ENCODE data around the gene PDAP1.
A peak's percentile ranks its signal among the peaks of the same experiment; 100 is the strongest.
"Not testable (repeated sequence)": the region's sequence is repeated elsewhere in the genome, so short reads cannot be mapped to it uniquely, and the experiment has no call there.

Gene PDAP1, protein sequence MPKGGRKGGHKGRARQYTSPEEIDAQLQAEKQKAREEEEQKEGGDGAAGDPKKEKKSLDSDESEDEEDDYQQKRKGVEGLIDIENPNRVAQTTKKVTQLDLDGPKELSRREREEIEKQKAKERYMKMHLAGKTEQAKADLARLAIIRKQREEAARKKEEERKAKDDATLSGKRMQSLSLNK

DNA sequence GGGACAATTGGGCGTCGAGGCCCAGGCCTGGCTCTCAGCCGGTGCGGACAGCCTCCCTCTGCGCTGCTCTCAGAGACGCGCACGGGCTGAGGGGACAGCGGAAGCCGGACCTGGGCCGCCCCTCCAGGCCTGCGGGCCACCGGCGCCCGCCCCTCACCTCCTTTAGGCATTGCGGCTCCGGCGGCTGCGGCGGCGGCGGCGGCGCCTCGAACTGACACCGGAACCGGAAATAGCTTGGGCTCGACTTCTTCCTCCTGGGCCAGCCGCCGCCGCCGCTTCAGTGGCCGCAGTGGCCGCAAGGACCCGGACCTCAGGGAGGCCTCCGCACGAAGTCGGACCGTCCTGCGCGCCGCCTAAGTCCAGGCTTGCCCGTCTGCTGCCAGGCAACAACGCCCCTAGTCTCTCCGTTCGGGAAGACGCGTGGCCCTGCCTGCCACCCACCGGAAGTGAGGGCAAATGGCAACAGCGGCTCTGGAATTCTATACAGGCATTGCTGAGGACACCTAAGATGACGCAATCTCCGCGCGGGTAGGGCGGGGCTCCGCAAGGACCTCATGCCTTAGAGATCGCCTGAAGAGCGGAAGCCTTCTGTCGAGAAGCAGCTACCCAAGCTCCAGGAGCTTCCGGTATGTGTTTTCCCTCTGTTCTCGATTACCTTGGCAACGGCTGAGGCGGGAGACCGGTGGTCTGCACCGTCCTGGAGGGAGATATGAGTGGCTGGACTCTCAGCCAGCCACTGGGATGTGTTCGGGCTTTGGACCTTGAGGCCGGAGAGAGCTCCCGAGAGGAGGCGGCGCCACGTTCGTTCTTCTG is at the start of gene PDAP1, which contains the start of gene BUD31:
Gene PDAP1, minus strand, starts transcription at position 219 of the 813 bp plus-strand sequence. Its CDS starts 49 bp downstream, at position 170.
Gene BUD31, plus strand, starts transcription at position 591 of the 813 bp plus-strand sequence. CDS start 2,124 bp downstream, outside the sequence.
- DNase-seq (ENCODE audit: low read depth in 2 of 2): peak; percentile 83 to 86

DNA sequence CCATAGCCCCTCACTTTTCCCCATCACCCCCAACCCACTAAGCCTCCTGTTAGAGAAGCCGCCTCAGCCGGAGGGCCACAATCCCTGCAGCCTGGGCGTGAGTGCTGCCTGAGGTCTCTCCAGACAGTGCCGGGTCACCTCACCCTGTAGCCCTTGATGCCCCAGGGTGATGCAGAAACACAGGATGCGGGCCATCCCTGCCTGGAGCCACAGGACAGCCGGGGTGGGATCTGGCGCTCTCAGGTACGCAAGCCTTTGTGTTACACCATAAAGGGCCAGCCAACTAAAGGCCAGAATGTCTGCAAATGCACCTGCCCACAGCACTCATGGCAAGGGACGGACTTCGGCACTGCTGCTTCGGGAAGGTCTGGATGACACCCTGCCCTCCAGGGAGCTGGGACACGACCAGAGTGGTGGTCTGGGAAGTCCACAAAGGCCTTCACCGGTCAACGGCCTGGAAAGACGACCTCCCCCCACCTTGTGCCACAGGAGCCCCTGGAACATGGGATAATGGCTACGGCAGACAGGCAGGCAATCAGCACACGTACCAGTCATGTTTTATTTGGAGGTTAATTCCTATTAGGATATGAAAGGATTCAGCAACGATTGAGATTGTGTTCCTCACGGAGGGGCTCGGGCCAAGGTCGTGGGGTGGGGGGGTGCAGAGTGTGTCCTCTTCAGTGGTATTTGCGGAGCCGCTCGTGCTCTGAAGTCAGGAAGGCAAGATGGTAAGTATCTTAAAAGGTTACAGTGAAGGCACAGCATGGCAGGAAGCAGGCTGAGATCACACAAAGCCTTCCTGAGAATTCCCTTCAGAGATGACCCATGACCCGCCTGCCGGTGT is 49.5 kb upstream of the PDAP1 start:
- DNase-seq (ENCODE audit: low read depth in 2 of 2): no peak

DNA sequence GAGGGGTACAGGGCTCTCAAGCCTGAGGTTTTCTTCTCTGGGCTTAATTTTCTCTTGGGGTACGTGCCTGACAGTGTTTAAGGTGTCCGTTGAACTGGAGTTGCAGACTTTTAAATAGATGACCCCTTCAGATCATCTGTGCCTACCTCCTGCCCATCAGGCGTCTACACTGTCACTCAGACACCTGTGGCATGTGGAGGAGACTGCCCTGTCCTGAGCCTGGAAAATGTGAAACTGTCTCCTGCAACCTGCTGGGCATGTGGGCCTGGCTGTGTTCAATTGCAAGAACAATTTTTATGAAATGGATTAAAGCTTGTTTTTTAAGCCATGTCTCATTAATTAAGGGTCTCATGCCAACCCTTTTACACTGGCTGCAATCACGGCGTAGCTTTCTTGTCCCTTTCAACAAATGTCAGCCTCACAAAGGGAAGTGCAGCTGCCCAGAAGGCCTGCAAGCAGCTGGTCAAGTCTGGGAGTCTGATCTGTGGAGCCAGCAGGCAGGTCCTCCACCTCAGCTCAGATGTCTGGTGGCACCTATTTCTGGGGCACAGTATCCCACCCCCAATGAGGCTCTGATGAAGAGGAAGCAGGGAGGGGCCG is 48.8 kb upstream of the PDAP1 start:
- DNase-seq (ENCODE audit: low read depth in 2 of 2): no peak

DNA sequence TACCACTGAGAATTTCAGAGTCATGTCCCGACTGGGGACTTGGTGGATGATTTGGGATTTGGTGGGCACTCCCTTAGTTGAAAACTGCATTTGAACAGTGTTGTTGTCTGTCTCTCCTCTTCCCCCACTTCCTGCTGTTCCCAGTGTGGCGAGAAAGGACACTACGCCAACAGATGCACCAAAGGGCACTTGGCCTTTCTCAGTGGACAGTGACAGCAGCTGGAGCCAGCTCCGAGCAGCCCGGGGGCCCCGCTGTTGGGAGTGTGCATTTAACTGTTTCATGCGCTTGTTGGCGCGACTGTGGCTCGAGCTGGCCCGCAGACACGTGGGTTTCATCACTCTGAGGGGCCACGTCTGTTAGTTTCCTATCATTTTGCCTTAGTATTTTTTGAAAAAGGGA is 47.9 kb upstream of the PDAP1 start:
- no peak for DNase-seq (ENCODE audit: low read depth in 2 of 2)

DNA sequence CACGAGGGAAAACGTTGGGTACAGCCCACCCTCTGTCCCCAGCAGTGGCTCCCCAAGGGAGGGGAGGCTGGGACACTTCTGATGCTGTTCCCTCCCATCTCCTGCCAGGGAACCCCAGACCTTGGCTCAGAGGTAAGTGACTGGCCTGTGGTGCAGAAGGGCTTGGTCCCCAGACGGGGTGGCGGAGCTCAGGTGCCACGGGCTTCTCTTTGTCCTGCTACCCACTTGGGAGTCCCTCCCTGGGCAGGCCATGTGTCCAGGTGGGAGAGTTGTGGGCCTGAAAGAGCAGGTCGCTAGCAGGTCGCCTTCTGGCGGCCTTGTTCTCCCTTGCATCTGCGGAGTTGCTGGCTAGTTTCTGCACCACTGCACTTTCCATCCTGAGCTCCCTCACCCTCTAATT is 47.5 kb upstream of the PDAP1 start:
- DNase-seq (ENCODE audit: low read depth in 2 of 2): no peak

DNA sequence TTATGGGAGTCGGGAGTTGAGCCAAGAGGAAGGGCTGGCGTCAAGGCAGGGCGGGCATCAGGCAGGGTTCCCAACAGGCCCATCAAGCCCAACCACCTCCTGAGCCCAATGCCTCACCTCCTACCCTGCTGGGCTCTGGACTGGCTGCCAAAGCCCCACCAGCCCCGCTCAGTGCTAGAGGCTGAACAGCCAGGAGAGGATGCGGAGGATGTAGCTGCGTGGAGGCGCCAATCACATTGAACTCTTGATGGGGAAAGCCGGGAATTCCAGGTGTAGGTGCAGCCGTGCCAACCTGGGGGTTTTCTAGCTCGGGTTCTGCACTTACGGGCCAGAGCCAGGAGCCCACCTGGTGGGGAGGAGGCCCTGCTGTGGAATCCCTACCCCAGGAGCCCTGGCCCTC is 44.7 kb upstream of the PDAP1 start:
- no peak for DNase-seq (ENCODE audit: low read depth in 2 of 2)

DNA sequence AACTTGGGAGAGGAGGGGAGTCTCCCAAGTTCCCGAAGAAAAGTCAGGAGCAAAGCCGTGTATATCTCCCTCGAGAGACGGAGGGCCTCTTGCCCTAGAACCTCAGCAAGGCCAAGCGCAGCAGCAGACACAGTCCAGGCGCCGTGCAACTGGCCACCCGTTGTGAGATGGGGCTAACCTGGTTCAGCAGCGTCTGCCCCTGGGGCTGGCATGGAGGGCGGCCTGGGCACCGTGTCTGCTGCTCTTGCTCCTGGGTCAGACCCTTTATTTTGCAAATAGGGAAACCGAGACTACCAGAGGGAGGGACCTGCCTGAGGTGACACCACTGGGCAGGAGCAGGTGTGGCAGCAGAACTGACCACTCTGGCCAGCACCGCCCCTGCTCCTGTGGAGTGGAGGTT is 44.1 kb upstream of the PDAP1 start:
- no peak for DNase-seq (ENCODE audit: low read depth in 2 of 2)

DNA sequence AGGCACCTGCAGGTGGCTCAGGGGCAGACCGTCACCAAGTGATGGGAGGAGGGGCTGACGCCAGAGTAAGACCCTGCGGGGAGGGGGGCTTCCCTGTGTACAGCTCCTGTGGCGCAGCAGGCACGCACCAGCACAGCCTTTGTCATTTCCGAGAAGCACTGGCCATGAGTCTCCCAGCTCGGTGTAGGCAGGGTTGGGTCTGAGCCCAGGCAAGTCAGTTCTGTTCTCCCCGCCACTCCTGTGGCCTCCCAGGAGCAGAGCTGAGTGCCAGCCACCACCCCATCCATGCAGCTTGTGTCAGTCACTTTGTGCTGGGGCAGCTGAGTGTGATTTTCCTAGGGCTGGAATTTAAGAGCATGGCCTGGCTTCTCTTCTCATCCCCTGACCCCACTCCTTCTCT is 43.5 kb upstream of the PDAP1 start:
- no peak for DNase-seq (ENCODE audit: low read depth in 2 of 2)

DNA sequence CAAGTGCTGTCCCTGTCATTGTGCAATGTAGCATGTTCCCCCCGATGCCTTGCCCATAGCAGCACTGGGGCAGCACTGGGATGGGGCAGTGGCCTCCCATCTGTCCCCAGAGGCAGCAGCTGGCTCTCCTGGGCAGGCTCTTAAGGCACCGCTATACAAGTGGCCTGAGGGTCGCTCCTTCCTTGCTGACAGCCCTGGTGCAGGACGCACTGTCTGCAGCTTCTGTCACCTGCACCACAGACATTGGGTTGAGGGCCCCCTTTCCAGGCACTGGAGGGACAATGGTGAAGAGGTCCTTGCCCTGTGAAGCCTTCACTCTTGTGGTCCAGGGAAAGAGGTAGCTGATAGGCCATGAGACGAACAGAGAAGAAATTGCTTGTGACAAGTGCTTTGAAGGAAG is 40.9 kb upstream of the PDAP1 start:
- DNase-seq (ENCODE audit: low read depth in 2 of 2): no peak

DNA sequence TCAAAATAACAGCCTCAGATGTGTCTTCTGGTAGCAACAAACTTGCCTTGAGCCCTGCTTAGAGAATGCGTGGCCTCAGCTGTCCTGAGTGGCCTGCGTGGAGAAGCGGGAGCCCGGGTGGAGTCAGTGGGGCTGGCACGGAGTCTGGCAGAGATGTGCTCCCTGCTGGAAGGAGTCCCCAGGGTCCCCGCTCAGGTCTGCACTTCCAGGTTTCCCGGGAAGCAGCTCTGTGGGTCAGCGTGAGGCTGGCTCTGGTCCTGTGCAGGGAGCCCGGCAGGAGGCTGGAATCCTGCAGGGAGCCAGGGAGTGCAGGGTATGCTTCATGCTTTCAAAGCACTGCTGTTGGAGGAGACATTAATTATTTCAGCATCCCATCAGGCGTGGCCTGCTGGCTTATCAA is 40.5 kb upstream of the PDAP1 start:
- DNase-seq (ENCODE audit: low read depth in 2 of 2): no peak

DNA sequence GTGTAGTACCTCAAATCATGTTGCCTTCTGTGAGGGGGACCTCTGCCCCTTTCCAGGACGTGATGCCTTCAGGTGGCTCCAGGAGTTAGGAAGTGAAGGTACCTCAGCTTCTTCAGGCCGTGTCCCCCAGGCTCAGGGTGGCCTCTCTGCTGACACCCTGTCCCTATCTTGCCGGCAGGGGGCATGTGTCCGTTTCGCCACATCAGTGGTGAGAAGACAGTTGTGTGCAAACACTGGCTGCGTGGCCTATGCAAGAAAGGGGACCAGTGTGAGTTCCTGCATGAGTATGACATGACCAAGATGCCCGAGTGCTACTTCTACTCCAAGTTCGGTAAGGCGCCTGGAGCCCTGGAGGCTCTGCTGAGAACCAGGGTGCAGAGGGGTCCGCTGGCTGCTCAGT is 39.5 kb upstream of the PDAP1 start:
- no peak for DNase-seq (ENCODE audit: low read depth in 2 of 2)

DNA sequence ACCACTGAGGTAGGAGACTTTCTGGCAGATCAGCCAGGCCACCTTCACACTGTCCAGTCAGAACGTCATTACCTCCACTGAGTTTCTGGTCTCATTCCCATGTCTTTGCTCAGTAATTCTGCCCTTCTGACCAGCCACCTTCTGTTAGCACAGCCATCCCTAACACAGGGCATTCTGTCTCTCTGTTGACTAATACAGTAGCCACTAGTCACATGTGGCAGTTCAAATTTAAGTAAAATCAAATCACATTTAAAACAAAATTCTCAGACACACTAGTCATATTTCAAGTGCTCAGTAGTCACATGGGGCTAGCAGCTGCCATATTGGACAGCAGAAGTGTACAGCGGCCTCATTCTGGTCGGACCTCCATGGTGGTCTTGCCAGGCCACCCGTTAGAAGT is 37.7 kb upstream of the PDAP1 start:
- no peak for DNase-seq (ENCODE audit: low read depth in 2 of 2)

DNA sequence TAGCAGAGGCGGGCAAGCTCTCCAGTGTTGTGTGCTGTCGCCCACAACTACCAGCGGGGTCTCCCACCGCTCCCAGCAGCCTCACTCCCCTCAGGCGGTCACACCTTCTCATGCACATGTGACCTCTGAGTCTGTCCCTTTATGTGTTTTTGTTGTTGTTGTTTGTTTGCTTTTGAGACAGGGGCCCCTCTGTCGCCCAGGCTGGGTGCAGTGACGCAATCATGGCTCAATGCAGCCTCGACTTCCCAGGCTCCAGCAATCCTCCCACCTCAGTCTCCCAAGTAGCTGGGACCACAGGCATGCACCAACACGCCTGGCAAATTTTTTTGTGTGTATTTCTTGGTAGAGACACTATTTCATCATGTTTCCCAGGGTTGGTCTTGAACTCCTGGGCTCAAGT is 31.8 kb upstream of the PDAP1 start:
- DNase-seq (ENCODE audit: low read depth in 2 of 2): no peak

DNA sequence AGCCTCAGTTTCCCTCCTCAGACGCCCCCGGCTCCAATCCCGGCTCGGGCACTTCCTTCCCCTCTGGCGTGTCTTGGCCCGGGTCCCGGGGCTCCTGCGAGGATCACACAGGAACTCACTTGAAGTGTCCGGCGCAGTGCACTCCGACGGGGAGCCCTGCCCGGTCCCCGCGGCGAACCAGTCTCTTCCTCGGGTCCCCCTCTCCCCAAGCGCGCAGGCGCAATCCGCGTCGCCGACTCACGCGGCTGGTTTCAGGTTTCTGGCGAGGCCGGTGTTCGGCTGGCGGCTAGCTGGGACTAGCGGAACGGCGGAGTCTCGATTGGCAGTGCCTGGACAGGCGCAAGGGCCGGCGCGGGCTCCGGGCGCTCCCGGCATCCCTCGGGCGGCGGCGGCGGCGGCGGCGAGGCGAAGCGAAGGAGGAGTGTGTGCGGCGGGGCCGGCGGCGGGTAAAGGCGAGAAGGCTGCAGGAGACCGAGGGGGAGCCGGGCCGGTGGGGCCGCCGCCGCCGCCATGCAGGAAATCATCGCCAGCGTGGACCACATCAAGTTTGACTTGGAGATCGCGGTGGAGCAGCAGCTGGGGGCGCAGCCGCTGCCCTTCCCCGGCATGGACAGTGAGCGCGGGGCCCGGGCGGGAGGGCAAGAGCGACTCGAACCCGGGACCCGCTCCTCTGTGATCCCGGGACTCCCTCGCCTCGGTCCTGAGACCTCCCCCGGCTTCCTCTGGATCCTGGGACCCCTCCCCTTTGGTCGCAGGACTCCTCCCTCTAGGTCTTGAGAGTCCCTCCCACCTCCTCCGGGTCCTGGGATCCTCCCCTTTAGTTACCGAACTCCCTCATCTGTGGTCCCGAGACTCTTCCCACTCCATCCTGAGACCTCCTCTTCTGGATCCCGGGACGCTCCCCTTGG is 30.4 kb upstream of the PDAP1 start, which contains the start of the genes CPSF4 and PTCD1:
Gene CPSF4, plus strand, starts transcription at position 371 of the 908 bp plus-strand sequence. Its CDS starts 140 bp downstream, at position 511.
Gene PTCD1, minus strand, starts transcription at position 226 of the 908 bp plus-strand sequence. CDS start 3,556 bp downstream, outside the sequence.
- DNase-seq (ENCODE audit: low read depth in 2 of 2): peak; percentile 74 to 81

DNA sequence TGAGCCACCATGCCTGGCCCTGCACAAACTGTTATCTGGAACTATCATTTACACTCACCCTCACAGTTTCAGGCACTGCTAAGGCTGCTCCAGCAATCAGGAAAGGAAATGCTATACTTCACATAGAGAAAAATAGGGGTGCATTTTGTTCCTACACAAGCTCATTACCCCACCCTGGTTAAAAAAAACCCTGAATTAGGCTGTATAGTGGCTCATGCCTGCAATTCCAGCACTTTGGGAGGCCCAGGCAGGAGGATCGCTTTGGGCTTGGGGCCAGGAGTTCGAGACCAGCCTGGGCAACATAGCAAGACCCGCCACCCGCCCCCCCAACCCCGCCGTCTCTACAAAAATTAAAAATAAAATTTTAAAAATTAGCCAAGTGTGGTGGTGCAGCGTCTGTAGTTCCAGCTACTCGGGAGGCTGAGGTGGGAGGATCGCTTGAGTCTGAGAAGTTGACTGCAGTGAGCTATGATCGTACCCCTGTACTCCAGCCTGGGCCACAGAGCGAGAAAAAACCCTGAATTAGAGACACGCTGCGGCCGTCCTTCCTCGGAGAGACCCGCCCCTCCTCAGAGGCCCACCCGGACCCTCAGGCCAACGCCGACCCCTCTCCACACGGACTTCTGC is 29.7 kb upstream of the PDAP1 start:
- no peak for DNase-seq (ENCODE audit: low read depth in 2 of 2)

DNA sequence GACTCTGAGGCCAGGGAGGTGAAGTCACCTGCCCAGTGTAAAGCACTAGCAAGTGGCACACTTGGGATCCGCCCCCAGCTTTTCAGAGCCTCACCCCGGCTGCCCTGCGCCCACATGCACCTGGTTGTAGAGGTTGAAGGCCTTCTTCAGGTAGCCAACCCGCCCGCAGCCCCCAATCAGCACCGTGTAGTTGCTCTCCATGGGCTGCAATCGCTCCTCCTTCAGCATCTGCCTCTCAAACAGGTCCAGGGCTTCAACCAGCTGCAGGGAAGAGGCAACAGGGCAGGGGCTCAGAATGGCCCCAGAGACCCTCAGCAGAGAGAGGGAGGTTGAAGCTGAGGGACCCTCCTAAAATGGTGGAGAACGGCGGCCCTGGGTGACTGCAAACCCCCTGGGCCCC is 24.8 kb upstream of the PDAP1 start:
- no peak for DNase-seq (ENCODE audit: low read depth in 2 of 2)

DNA sequence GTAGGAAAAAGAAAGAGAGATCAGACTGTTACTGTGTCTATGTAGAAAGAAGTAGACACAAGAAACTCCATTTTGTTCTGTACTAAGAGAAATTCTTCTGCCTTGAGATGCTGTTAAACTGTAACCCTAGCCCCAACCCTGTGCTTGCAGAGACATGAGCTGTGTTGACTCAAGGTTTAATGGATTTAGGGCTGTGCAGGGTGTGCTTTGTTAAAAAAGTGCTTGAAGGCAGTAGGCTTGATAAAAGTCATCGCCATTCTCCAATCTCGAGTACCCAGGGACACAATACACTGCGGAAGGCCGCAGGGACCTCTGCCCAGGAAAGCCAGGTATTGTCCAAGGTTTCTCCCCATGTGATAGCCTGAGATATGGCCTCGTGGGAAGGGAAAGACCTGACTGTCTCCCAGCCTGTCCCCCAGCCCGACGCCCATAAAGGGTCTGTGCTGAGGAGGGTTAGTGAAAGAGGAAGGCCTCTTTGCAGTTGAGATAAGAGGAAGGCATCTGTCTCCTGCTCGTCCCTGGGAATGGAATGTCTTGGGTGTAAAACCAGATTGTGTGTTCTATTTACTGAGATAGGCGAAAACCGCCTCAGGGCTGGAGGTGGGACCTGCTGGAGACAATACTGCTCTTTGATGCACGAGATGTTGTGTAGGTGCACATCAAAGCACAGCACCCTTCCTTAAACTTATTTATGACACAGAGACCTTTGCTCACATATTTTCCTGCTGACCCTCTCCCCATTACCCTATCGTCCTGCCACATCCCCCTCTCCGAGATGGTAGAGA is 23.6 kb upstream of the PDAP1 start:
- DNase-seq (ENCODE audit: low read depth in 2 of 2): not testable (repeated sequence)

DNA sequence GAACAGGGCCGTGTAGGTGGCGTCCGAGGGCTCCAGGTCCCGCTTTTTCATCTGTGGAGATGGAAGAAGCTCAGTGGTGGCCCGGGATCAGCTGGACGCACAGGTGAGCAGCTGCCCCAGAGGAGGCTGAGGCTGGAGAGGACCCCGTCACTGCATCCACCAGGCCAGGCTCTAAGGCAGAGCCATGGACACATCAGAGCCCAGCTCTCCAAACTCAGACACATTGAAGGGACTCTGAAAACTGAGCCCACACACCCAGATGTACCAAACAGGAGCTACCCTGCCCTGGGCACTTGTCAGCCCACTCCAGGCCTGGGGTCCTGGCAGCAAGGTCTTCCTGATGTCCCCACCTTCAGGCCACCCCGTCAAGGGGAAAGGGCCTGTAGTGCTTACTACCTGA is 21.4 kb upstream of the PDAP1 start:
- no peak for DNase-seq (ENCODE audit: low read depth in 2 of 2)

DNA sequence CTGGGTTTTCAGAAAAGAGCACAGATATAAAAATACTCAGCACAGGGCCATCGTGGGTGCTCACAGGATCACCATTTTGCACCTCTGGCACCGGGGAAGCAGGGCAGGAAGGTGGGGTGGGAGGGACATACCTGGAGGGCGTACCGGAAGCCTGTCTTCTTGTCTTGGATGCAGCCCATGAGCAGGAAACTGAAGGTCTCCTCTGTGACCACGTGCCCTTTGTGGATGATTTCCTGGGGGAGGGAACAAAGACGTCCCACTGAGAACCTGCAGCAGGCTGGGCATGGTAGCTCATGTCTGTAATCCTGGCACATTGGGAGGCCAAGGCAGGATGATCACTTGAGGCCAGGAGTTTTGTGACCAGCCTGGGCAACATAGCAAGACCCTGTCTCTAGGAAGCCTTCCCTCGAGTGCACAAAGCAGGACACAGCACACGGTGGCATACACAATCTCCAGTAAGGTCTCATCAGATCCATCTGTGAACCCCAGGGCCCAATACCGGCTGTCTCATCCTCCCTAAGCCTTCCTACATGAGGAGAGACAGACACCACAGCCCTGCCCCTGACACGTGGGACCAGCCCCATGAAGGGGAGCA is 20.7 kb upstream of the PDAP1 start:
- no peak for DNase-seq (ENCODE audit: low read depth in 2 of 2)
